ENCODE measurements around the gene ADCY1.

Gene ADCY1

GRCh38 chr7:45663965-45664633, 89.9 kb downstream of the ADCY1 start:
- DNase-seq (ENCODE audit: low read depth, low spot score), result no peak
- Histone ChIP-seq H3K27me3 (ENCODE audit: insufficient read depth, insufficient read length) (no peaks in the 10 kb centered on the region), H3K9me3 (ENCODE audit: insufficient read depth, low read length) (no peaks in the 10 kb centered on the region), H3K36me3 (ENCODE audit: insufficient read depth, insufficient read length, low read length) (no peaks in the 10 kb centered on the region), H3K4me3 (ENCODE audit: insufficient read length, low read depth) (no peak overlapping the region), H3K9ac (ENCODE audit: insufficient read length, low read depth) (no peak overlapping the region), H3K4me1 (ENCODE audit: insufficient read depth, insufficient read length) (no peaks in the 10 kb centered on the region)
- TF ChIP-seq ZNF274 (IDR thresholded peaks at IDR 0.05; ENCODE audit: low read depth, low read length) (no peak), SUZ12 (IDR thresholded peaks at IDR 0.05; ENCODE audit: extremely low read depth, insufficient read depth, insufficient read length) (no peak), YY1 (IDR thresholded peaks at IDR 0.05; ENCODE audit: insufficient read depth, insufficient read length) (no peak)

GRCh38 chr7:45665172-45665571, 91.0 kb downstream of the ADCY1 start:
- Histone ChIP-seq H3K36me3 (ENCODE audit: insufficient read depth, insufficient read length, low read length) (no peaks in the 10 kb centered on the region), H3K4me1 (ENCODE audit: insufficient read depth, insufficient read length) (no peaks in the 10 kb centered on the region), H3K9ac (ENCODE audit: insufficient read length, low read depth) (no peak overlapping the region), H3K9me3 (ENCODE audit: insufficient read depth, low read length) (no peaks in the 10 kb centered on the region; the same call in 1 of the 2 replicates), H3K27me3 (ENCODE audit: insufficient read depth, insufficient read length) (no peaks in the 10 kb centered on the region), H3K4me3 (ENCODE audit: insufficient read length, low read depth) (no peak overlapping the region)
- TF ChIP-seq YY1 (IDR thresholded peaks at IDR 0.05; ENCODE audit: insufficient read depth, insufficient read length) (no peak), SUZ12 (IDR thresholded peaks at IDR 0.05; ENCODE audit: extremely low read depth, insufficient read depth, insufficient read length) (no peak), ZNF274 (IDR thresholded peaks at IDR 0.05; ENCODE audit: low read depth, low read length) (no peak)
- DNase-seq (ENCODE audit: low read depth, low spot score), result no peak

GRCh38 chr7:45670227-45670626, 96.1 kb downstream of the ADCY1 start:
- H3K4me1 ChIP-seq (ENCODE audit: insufficient read depth, insufficient read length), result no peaks in the 10 kb centered on the region
- TF ChIP-seq ZNF274 (IDR thresholded peaks at IDR 0.05; ENCODE audit: low read depth, low read length) (no peak), SUZ12 (IDR thresholded peaks at IDR 0.05; ENCODE audit: extremely low read depth, insufficient read depth, insufficient read length) (no peak), YY1 (IDR thresholded peaks at IDR 0.05; ENCODE audit: insufficient read depth, insufficient read length) (no peak)
- H3K9me3 ChIP-seq (ENCODE audit: insufficient read depth, low read length), result no peaks in the 10 kb centered on the region; the same call in 1 of the 2 replicates
- H3K4me3 ChIP-seq (ENCODE audit: insufficient read length, low read depth), result no peak overlapping the region
- no peak for DNase-seq (ENCODE audit: low read depth, low spot score)
- no peaks in the 10 kb centered on the region for H3K36me3 ChIP-seq (ENCODE audit: insufficient read depth, insufficient read length, low read length)
- H3K9ac ChIP-seq (ENCODE audit: insufficient read length, low read depth), result no peak overlapping the region
- no peaks in the 10 kb centered on the region for H3K27me3 ChIP-seq (ENCODE audit: insufficient read depth, insufficient read length)

- Histone ChIP-seq H3K27me3 (ENCODE audit: insufficient read depth, insufficient read length) (no peaks in the 10 kb centered on the region), H3K9me3 (ENCODE audit: insufficient read depth, low read length) (no peaks in the 10 kb centered on the region; the same call in 1 of the 2 replicates), H3K9ac (ENCODE audit: insufficient read length, low read depth) (no peak overlapping the region), H3K4me1 (ENCODE audit: insufficient read depth, insufficient read length) (no peaks in the 10 kb centered on the region), H3K4me3 (ENCODE audit: insufficient read length, low read depth) (no peak overlapping the region), H3K36me3 (ENCODE audit: insufficient read depth, insufficient read length, low read length) (no peaks in the 10 kb centered on the region)
- DNase-seq (ENCODE audit: low read depth, low spot score), result no peak
- TF ChIP-seq ZNF274 (IDR thresholded peaks at IDR 0.05; ENCODE audit: low read depth, low read length) (no peak), YY1 (IDR thresholded peaks at IDR 0.05; ENCODE audit: insufficient read depth, insufficient read length) (no peak), SUZ12 (IDR thresholded peaks at IDR 0.05; ENCODE audit: extremely low read depth, insufficient read depth, insufficient read length) (no peak)
These were observed 96.5 kb downstream of the ADCY1 start for GRCh38 chr7:45670717-45671116.

GRCh38 chr7:45677311-45677900, 103.2 kb downstream of the ADCY1 start:
- H3K36me3 ChIP-seq (ENCODE audit: insufficient read depth, insufficient read length, low read length), result peaks cover 5% of the 10 kb centered on the region
- DNase-seq (ENCODE audit: low read depth, low spot score), result no peak
- TF ChIP-seq SUZ12 (IDR thresholded peaks at IDR 0.05; ENCODE audit: extremely low read depth, insufficient read depth, insufficient read length) (no peak), YY1 (IDR thresholded peaks at IDR 0.05; ENCODE audit: insufficient read depth, insufficient read length) (no peak), ZNF274 (IDR thresholded peaks at IDR 0.05; ENCODE audit: low read depth, low read length) (no peak)

GRCh38 chr7:45679516-45679915, 105.3 kb downstream of the ADCY1 start:
- DNase-seq (ENCODE audit: low read depth, low spot score), result no peak
- no peak for TF ChIP-seq SUZ12 (IDR thresholded peaks at IDR 0.05; ENCODE audit: extremely low read depth, insufficient read depth, insufficient read length)
- TF ChIP-seq ZNF274 (IDR thresholded peaks at IDR 0.05; ENCODE audit: low read depth, low read length), result no peak
- no peak for TF ChIP-seq YY1 (IDR thresholded peaks at IDR 0.05; ENCODE audit: insufficient read depth, insufficient read length)
- no peak overlapping the region for H3K4me3 ChIP-seq (ENCODE audit: insufficient read length, low read depth)
- peaks cover 5% of the 10 kb centered on the region for H3K36me3 ChIP-seq (ENCODE audit: insufficient read depth, insufficient read length, low read length)
- H3K9me3 ChIP-seq (ENCODE audit: insufficient read depth, low read length), result no peaks in the 10 kb centered on the region
- no peak overlapping the region for H3K9ac ChIP-seq (ENCODE audit: insufficient read length, low read depth)
- no peaks in the 10 kb centered on the region for H3K27me3 ChIP-seq (ENCODE audit: insufficient read depth, insufficient read length)
- H3K4me1 ChIP-seq (ENCODE audit: insufficient read depth, insufficient read length), result peaks cover 7% of the 10 kb centered on the region

More at GRCh38 chr7:45677311-45677900, 103.2 kb downstream of the ADCY1 start:
- H3K4me1 ChIP-seq (ENCODE audit: insufficient read depth, insufficient read length), result peaks cover 6% of the 10 kb centered on the region
- H3K27me3 ChIP-seq (ENCODE audit: insufficient read depth, insufficient read length), result no peaks in the 10 kb centered on the region
- H3K9me3 ChIP-seq (ENCODE audit: insufficient read depth, low read length), result no peaks in the 10 kb centered on the region
- no peak overlapping the region for H3K9ac ChIP-seq (ENCODE audit: insufficient read length, low read depth)
- H3K4me3 ChIP-seq (ENCODE audit: insufficient read length, low read depth), result no peak overlapping the region

GRCh38 chr7:45680776-45681175, 106.6 kb downstream of the ADCY1 start:
- H3K4me3 ChIP-seq (ENCODE audit: insufficient read length, low read depth), result no peak overlapping the region
- DNase-seq (ENCODE audit: low read depth, low spot score), result no peak
- H3K4me1 ChIP-seq (ENCODE audit: insufficient read depth, insufficient read length), result peaks cover 7% of the 10 kb centered on the region
- peaks cover 5% of the 10 kb centered on the region for H3K36me3 ChIP-seq (ENCODE audit: insufficient read depth, insufficient read length, low read length)
- H3K9ac ChIP-seq (ENCODE audit: insufficient read length, low read depth), result no peak overlapping the region
- H3K27me3 ChIP-seq (ENCODE audit: insufficient read depth, insufficient read length), result no peaks in the 10 kb centered on the region
- H3K9me3 ChIP-seq (ENCODE audit: insufficient read depth, low read length), result no peaks in the 10 kb centered on the region
- TF ChIP-seq YY1 (IDR thresholded peaks at IDR 0.05; ENCODE audit: insufficient read depth, insufficient read length) (no peak), SUZ12 (IDR thresholded peaks at IDR 0.05; ENCODE audit: extremely low read depth, insufficient read depth, insufficient read length) (no peak), ZNF274 (IDR thresholded peaks at IDR 0.05; ENCODE audit: low read depth, low read length) (no peak)

All from NT2/D1 (cell line).